Bronchial epithelial cell (primary cell): ENCODE measurements around the gene GPN2. TPM values are rescaled to one million over a fixed set of nuclear protein-coding genes. Genes with fewer than 3 reads are reported as not detected.
A peak's percentile ranks its signal among the peaks of the same experiment; 100 is the strongest.

Experiments
- DNase-seq: peaks from one replicate; pipeline ENCODE4 v3.0.0-alpha.2; 2010; ENCODE audit warnings: low read depth
- FAIRE-seq: peaks from 2 replicates; lab custom pipeline; 2011; peaks lifted over from hg19 to GRCh38; lab: Jason Lieb, UNC
- H3K27me3 ChIP-seq: 2 replicates; pipeline ENCODE4 v1.5.1; 2011; ENCODE audit warnings: low read length; ENCODE audit not compliant: control insufficient read depth, insufficient read depth
- H3K36me3 ChIP-seq: 2 replicates; pipeline ENCODE4 v1.5.1; 2011; ENCODE audit warnings: low read length; ENCODE audit not compliant: control insufficient read depth, insufficient read depth
- H3K4me3 ChIP-seq: 2 replicates; pipeline ENCODE4 v1.5.1; 2011; ENCODE audit warnings: mild to moderate bottlenecking, low read depth, low read length, control low read depth
- CTCF ChIP-seq: IDR thresholded peaks from 2 replicates; pipeline ENCODE4 v1.5.1; 2011; ENCODE audit warnings: mild to moderate bottlenecking, moderate library complexity, low read length, control low read depth, inconsistent platforms; ENCODE audit not compliant: insufficient read depth, severe bottlenecking
- total RNA-seq: library from RNA; depleted of rRNA; stranded (reverse); fragments of >200 nt; gene quantifications from 2 replicates; pipeline ENCODE4 v1.2.1, GENCODE V29; 2014

GPN2 gene
- total RNA-seq, 1 donor from 2014 or later = 8.7 TPM

DNA sequence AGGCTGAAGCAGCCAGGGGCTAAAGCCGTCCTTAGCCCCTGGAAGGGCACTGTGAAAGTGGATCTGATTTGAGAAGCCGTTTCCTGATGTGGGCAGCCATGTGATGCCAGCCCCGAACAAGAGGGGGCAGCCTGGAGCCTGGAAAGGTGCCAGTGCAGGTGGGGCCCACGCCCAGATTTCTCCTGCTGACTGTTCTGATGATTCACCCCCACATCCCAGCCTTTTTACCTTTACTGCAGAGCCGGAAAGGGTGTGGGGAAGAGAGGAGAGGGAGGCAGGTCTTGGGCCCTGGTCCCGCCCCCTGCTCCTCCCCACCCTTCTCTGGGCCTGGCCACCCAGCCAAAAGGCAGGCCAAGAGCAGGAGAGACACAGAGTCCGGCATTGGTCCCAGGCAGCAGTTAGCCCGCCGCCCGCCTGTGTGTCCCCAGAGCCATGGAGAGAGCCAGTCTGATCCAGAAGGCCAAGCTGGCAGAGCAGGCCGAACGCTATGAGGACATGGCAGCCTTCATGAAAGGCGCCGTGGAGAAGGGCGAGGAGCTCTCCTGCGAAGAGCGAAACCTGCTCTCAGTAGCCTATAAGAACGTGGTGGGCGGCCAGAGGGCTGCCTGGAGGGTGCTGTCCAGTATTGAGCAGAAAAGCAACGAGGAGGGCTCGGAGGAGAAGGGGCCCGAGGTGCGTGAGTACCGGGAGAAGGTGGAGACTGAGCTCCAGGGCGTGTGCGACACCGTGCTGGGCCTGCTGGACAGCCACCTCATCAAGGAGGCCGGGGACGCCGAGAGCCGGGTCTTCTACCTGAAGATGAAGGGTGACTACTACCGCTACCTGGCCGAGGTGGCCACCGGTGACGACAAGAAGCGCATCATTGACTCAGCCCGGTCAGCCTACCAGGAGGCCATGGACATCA lies 27.1 kb downstream of the GPN2 start, which contains the start of gene SFN:
Gene SFN (plus strand): TSS at position 369 of the 904 bp plus-strand sequence. CDS start 64 bp downstream, at position 433.
- H3K36me3 ChIP-seq = peaks cover 11% of the 10 kb centered on the region
- DNase-seq = peak; percentile 96
- H3K27me3 ChIP-seq = no peaks in the 10 kb centered on the region
- peak; percentile 62 for FAIRE-seq
- peak within 1 kb of the TSS; percentile 100 for H3K4me3 ChIP-seq
- peak; percentile 93 for TF ChIP-seq CTCF

DNA sequence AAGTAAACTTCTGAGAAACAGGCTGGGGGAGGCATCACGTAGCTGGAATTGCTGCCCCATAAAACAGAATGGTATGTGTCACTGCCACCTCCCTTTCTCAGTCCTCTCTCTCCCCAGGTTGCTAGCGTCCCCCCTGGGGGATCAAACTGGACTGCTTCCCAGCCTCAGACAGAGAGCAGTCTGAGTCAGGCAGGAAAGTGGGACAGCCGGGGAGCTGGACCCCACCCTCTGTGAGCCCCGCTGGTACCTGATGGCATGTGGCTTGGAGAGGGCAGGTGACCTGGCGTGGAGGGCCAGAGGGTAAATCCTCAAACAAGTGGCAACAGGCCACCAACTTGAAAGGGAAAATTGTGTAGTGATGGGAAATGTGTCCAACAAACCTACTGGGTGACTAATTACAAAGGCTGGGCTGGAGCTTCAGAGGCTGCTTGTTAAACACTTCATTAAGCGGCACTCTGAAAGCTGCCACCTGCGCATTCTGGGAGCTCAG lies 28.1 kb downstream of the GPN2 start:
- no peak for TF ChIP-seq CTCF
- Histone ChIP-seq H3K4me3 (no peak overlapping the region), H3K27me3 (no peaks in the 10 kb centered on the region), H3K36me3 (peaks cover 11% of the 10 kb centered on the region)
- FAIRE-seq (peak; percentile 70), DNase-seq (peak; percentile 88)

DNA sequence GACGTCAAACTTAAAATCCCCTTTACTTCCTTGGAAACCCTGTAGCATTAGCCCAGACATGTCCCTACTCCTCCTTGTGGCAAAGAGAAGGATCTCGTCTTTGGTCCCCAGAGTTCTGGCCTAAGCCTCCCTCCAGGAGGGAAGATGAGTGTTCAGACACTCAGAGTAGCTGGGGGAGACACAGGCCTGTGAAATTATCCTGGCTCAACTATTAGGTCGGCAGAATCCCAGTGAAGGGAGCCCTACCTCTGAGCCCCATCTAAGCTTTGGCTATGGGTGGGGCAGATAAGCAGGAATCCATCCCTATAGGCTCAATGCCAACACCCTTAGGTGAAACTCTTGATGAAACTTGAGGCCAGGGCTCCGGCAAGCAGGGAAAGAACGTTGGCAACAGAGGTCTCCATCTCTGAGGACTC lies 28.8 kb downstream of the GPN2 start:
- Histone ChIP-seq H3K27me3 (no peaks in the 10 kb centered on the region), H3K4me3 (no peak overlapping the region), H3K36me3 (peaks cover 11% of the 10 kb centered on the region)
- DNase-seq (peak; percentile 93), FAIRE-seq (no peak)
- TF ChIP-seq CTCF = peak; percentile 36

- peak; percentile 99 for DNase-seq
Observed at GRCh38 chr1:26858891-26859640, 31.0 kb downstream of the GPN2 start.

DNA sequence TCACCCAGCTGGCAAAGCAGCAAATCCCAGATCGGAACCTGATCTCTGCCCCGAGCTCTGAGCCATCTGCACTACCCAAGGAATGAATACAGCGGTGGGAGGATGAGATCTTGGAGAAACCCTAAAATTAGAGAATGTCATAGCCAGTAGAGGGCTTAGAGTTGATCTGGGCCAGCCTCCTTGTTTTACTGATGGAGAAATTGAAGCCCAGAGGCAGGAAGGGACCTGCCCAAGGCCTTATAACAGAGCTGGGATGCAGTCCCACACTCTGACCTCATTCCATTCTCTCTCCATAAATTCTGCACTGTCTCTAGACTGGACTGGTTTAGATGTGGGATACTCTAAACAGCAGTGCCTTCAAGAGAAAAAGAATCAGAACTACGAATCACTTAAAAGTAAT lies 31.9 kb downstream of the GPN2 start:
- Histone ChIP-seq H3K36me3 (peaks cover 8% of the 10 kb centered on the region), H3K27me3 (no peaks in the 10 kb centered on the region), H3K4me3 (no peak overlapping the region)
- no peak for TF ChIP-seq CTCF
- DNase-seq = peak; percentile 88
- FAIRE-seq = no peak

More at GRCh38 chr1:26858891-26859640, 31.0 kb downstream of the GPN2 start:
- Histone ChIP-seq H3K4me3 (no peak overlapping the region), H3K36me3 (peaks cover 9% of the 10 kb centered on the region), H3K27me3 (no peaks in the 10 kb centered on the region)
- peak; percentile 96 for FAIRE-seq
- no peak for TF ChIP-seq CTCF
